ENCODE results near the gene VTI1A. TPM values are rescaled to one million over a fixed set of nuclear protein-coding genes. Genes with fewer than 3 reads are reported as not detected.

VTI1A gene
- total RNA-seq, 1 donor: 37.1 TPM

- TF ChIP-seq CTCF (IDR thresholded peaks at IDR 0.05; ENCODE audit: insufficient read depth, low read depth, low read length): no peak
- DNase-seq (ENCODE audit: low read depth): no peak
These were observed 373.3 kb downstream of the VTI1A start for GRCh38 chr10:112820320-112820719.

GRCh38 chr10:112821038-112821437 is 374.0 kb downstream of the VTI1A start:
- TF ChIP-seq CTCF (IDR thresholded peaks at IDR 0.05; ENCODE audit: insufficient read depth, low read depth, low read length): no peak
- no peak for DNase-seq (ENCODE audit: low read depth)
- no peak overlapping the region for H3K4me3 ChIP-seq (ENCODE audit: low read depth, low read length)

More at GRCh38 chr10:112820320-112820719, 373.3 kb downstream of the VTI1A start:
- no peak overlapping the region for H3K4me3 ChIP-seq (ENCODE audit: low read depth, low read length)

GRCh38 chr10:112821663-112822062 is 374.6 kb downstream of the VTI1A start:
- DNase-seq (ENCODE audit: low read depth): peak; percentile 81
- no peak overlapping the region for H3K4me3 ChIP-seq (ENCODE audit: low read depth, low read length)
- TF ChIP-seq CTCF (IDR thresholded peaks at IDR 0.05; ENCODE audit: insufficient read depth, low read depth, low read length): no peak

GRCh38 chr10:112823007-112823406 is 376.0 kb downstream of the VTI1A start:
- no peak overlapping the region for H3K4me3 ChIP-seq (ENCODE audit: low read depth, low read length)
- TF ChIP-seq CTCF (IDR thresholded peaks at IDR 0.05; ENCODE audit: insufficient read depth, low read depth, low read length): no peak
- no peak for DNase-seq (ENCODE audit: low read depth)

- DNase-seq (ENCODE audit: low read depth): no peak
- H3K4me3 ChIP-seq (ENCODE audit: low read depth, low read length): no peak overlapping the region
- TF ChIP-seq CTCF (IDR thresholded peaks at IDR 0.05; ENCODE audit: insufficient read depth, low read depth, low read length): no peak
These were observed 376.6 kb downstream of the VTI1A start for GRCh38 chr10:112823604-112824003.

DNA sequence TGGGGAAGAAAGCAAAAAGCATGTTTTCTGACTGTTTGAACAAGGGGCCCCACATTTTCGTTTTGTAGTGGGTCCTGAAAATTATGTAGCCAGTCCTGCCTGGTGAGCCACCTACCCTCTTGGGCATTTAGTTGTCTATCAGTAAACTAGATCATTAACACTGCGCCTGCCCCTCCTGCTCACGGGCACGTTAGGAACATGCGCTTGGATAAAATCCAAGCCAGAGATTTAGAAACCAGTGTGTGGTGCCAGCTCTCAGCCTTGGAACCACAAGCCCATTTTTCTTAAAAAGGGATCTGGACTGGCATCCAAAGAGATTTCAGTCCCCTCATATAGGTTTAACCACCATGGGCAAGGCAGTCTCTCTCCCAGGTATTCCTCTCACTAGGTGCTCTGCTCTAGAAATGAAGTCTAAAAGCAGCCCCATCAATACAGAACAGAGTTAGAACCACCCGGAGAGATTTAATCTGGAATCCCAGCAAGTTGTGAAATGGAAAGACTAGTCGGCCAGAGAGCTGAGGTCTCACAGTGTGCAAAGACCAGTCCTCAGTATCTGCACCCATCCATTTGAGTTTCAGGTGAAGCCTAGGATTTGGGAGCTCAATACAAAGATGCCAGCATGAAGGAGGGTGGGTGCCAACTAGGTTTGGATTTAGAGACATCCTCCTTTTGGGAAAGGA is 379.1 kb downstream of the VTI1A start:
- H3K4me3 ChIP-seq (ENCODE audit: low read depth, low read length): no peak overlapping the region
- TF ChIP-seq CTCF (IDR thresholded peaks at IDR 0.05; ENCODE audit: insufficient read depth, low read depth, low read length): no peak
- DNase-seq (ENCODE audit: low read depth): no peak

- no peak overlapping the region for H3K4me3 ChIP-seq (ENCODE audit: low read depth, low read length)
- TF ChIP-seq CTCF (IDR thresholded peaks at IDR 0.05; ENCODE audit: insufficient read depth, low read depth, low read length): no peak
- DNase-seq (ENCODE audit: low read depth): no peak
These were observed 380.1 kb downstream of the VTI1A start for GRCh38 chr10:112827086-112827485.
